ENCODE results near the gene AKAP13. TPM values are rescaled to one million over a fixed set of nuclear protein-coding genes. Genes with fewer than 3 reads are reported as not detected.
A peak's percentile ranks its signal among the peaks of the same experiment; 100 is the strongest.

AKAP13 gene
- total and polyA plus RNA-seq, 9 donors, result 45.3 to 190 (median 98.6) TPM

DNA sequence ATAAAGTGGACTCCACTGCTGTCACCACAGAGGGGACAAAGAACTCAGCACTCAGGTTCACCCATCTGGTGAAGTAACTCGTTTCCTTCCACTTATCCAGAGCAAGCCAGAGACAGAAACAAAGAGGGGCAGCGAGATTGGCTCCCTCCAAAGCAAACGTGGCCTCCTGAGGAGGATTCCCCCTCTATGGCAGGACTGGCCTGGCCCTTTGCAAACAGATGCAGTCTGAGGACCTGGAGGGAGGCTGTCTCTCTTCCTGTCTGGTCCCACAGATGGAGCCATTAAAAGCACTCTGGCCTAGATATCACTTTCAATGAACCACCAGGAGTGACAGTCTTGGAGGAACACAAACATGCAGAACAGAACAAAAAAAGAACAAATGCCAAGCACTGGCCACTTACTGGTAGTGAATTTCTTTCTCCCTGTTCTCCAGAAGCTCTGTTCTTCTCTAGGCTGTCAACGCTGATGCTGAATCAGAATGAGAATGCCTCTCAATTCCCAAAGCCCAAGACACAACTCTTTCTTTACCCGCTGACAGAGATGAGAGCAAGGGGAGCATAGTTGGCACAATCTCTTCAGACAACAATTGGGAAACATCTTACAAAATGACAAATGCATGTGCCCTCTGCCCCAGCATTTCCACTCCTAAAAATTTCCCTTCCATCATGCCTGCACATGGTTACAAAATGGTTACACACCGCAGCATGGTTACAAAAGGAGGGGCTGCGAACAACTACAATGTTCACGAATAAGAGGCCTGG is 400.0 kb downstream of the AKAP13 start:
- H3K9me3 ChIP-seq, result no peaks in the 10 kb centered on the region
- H3K27ac ChIP-seq, result no peak overlapping the region
- TF ChIP-seq, protein P1, sequence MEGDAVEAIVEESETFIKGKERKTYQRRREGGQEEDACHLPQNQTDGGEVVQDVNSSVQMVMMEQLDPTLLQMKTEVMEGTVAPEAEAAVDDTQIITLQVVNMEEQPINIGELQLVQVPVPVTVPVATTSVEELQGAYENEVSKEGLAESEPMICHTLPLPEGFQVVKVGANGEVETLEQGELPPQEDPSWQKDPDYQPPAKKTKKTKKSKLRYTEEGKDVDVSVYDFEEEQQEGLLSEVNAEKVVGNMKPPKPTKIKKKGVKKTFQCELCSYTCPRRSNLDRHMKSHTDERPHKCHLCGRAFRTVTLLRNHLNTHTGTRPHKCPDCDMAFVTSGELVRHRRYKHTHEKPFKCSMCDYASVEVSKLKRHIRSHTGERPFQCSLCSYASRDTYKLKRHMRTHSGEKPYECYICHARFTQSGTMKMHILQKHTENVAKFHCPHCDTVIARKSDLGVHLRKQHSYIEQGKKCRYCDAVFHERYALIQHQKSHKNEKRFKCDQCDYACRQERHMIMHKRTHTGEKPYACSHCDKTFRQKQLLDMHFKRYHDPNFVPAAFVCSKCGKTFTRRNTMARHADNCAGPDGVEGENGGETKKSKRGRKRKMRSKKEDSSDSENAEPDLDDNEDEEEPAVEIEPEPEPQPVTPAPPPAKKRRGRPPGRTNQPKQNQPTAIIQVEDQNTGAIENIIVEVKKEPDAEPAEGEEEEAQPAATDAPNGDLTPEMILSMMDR (IDR thresholded peaks at IDR 0.05), result no peak
- TF ChIP-seq EP300 (IDR thresholded peaks at IDR 0.05) (no peak), POLR2A (IDR thresholded peaks at IDR 0.05) (no peak)
- DNase-seq, result no peak
- H3K4me3 ChIP-seq, result no peak overlapping the region
- H3K27me3 ChIP-seq, result no peaks in the 10 kb centered on the region
- intact Hi-C loops (cut with DNase I), result no loop called here
- no peaks in the 10 kb centered on the region for H3K36me3 ChIP-seq
- 86 to 89% (median 87%) methylated on average over 8 of the region's 8 CpGs for WGBS, 3 donors
- H3K4me1 ChIP-seq (ENCODE audit: insufficient read depth), result peaks cover 5% of the 10 kb centered on the region

DNA sequence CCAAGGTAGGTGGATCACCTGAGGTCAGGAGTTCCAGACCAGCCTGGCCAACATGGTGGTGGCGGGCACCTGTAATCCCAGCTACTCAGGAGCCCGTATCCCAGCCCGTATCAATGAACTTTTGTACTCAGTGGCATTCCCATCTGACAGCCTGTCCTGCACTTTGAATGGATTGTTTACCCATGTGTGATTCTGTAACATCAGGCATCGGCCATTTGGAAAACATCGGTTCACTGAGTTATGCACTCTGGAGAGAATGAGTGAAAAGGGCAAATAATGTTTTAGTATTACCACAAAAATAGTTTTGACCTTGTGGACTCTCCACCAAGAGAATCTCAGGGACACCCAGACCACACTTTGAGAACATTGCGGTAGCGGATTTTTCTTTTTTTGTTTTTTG is 400.7 kb downstream of the AKAP13 start:
- DNase-seq, result no peak
- Histone ChIP-seq H3K4me3 (no peak overlapping the region), H3K27me3 (no peaks in the 10 kb centered on the region), H3K4me1 (ENCODE audit: insufficient read depth) (peaks cover 10% of the 10 kb centered on the region), H3K36me3 (no peaks in the 10 kb centered on the region), H3K9me3 (no peaks in the 10 kb centered on the region), H3K27ac (no peak overlapping the region)
- intact Hi-C loops (cut with DNase I), result no loop called here
- 29 to 70% (median 50%) methylated on average over 7 of the region's 7 CpGs for WGBS, 3 donors
- TF ChIP-seq, protein P1 (IDR thresholded peaks at IDR 0.05), result no peak
- no peak for TF ChIP-seq POLR2A (IDR thresholded peaks at IDR 0.05)
- no peak for TF ChIP-seq EP300 (IDR thresholded peaks at IDR 0.05)

DNA sequence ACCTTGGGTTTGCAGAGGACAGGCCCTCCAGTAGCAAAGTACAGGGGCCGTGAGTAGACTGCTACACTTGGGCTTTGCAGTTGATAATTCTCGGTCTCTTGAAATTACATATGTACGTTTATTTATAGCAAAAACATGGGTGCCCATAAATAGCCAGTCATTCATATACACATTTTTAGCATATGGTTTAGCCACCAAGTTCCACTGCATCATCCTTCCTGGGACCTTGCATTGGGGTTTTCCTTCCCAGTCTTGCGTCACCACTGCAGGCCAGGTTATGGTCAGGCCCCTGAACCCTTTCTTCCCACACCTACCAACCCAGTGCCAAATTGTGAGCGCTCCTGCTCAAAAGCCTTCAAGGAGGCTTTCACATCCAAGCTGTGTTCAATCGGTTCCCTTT is 401.7 kb downstream of the AKAP13 start:
- Histone ChIP-seq H3K27me3 (no peaks in the 10 kb centered on the region), H3K27ac (no peak overlapping the region), H3K4me1 (ENCODE audit: insufficient read depth) (peaks cover 14% of the 10 kb centered on the region), H3K9me3 (no peaks in the 10 kb centered on the region), H3K36me3 (no peaks in the 10 kb centered on the region), H3K4me3 (no peak overlapping the region)
- intact Hi-C loops (cut with DNase I), result no loop called here
- TF ChIP-seq EP300 (IDR thresholded peaks at IDR 0.05) (no peak), POLR2A (IDR thresholded peaks at IDR 0.05) (no peak)
- TF ChIP-seq, protein P1 (IDR thresholded peaks at IDR 0.05), result no peak
- no peak for DNase-seq
- WGBS, 3 donors, result 88 to 90% (median 90%) methylated on average over 6 of the region's 6 CpGs

DNA sequence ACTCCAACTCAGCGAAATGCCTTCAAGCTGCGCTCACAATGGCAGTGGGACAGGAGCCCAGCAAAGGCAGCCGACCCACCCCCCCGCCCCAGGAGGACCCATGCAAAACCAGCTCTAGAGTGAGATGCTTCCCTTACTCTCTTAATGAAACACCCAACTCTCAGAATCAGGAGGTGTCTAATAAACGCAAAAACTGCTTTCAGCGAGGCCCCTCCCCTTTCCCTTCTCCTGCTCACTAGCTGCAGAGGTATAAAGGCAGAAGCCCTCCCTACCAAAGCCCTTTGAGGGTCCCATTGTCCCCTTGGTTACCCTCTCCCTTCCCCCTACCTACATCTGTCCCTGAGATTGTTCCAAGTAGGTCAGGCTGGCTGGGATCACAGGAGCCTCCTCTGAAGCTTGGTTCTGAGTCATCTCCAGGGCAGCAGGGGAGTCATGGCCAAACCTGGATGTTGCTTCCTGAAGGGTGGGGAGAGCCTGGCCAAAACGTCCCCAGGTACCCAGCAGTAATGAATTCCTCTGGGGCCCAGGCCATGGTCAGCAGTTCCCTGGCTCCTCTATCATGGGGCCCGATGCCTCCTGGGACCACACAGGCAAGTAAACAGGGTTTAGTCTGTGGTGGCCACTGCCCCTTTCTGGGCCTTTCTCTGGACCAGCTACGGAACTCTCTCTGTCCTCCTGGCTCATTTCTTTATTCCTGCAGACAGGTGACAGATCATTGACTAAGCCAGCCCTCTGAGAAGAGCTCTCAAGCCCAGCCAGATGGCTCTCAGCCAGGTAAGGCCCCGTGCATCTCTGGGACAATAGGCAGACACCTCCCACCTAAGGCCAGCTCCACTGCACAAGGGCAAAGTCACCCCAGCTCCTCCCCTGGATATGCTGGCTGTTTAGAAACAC is 405.7 kb downstream of the AKAP13 start:
- 30 to 41% (median 31%) methylated on average over 10 of the region's 10 CpGs for WGBS, 3 donors

More for the DNA sequence above, 405.7 kb downstream of the AKAP13 start:
- Histone ChIP-seq H3K4me3 (no peak overlapping the region), H3K4me1 (ENCODE audit: insufficient read depth) (peaks cover 14% of the 10 kb centered on the region), H3K27ac (no peak overlapping the region), H3K27me3 (no peaks in the 10 kb centered on the region), H3K9me3 (no peaks in the 10 kb centered on the region), H3K36me3 (no peaks in the 10 kb centered on the region)
- DNase-seq, result peak in 3 of 5 donors; percentile 44 to 54 (median 46)
- TF ChIP-seq EP300 (IDR thresholded peaks at IDR 0.05), result no peak
- no peak for TF ChIP-seq POLR2A (IDR thresholded peaks at IDR 0.05)
- TF ChIP-seq, protein P1 (IDR thresholded peaks at IDR 0.05), result no peak
- intact Hi-C loops (cut with DNase I), result loop anchor here in 1 of 4 donors (5.0 kb wide), 1 partner anchor 34 kb away; no protein-coding TSS in a partner anchor

All from ovary (tissue), 9 donors.